HEK293 (cell line): ENCODE results near the gene GNMT.

Experiments
- CTCF ChIA-PET: fragments of 350-600 bp; formaldehyde crosslinking; extraction: SDS; loops from one replicate; lab custom pipeline; 2021; ENCODE audit warnings: antibody characterized with exemption; lab: Yijun Ruan, JAX
- POLR2A ChIA-PET: fragments of 300-600 bp; formaldehyde crosslinking; extraction: SDS; loops from one replicate; lab custom pipeline; 2020; ENCODE audit warnings: antibody characterized with exemption, inconsistent platforms; lab: Yijun Ruan, JAX
- H3K27ac ChIP-seq: fragments of 200-500 bp; sonication (Bioruptor generic); 2 replicates; pipeline ENCODE4 v1.5.1; 2014; ENCODE audit warnings: low read depth, low read length, control low read depth, inconsistent platforms; ENCODE audit errors: extremely low read depth
- H3K36me3 ChIP-seq, 2 experiments: fragments of 200-500 bp in 1 of 2; sonication (Bioruptor generic) in 1 of 2; 1 replicate in 1 of 2; 2 replicates in 1 of 2; pipeline ENCODE4 v1.5.1; 2014 to 2017; ENCODE audit warnings: inconsistent platforms in 2 of 2, low read length in 2 of 2; ENCODE audit not compliant: control insufficient read depth in 2 of 2, insufficient read depth in 1 of 2
- H3K4me1 ChIP-seq: fragments of 200-500 bp; sonication (Bioruptor generic); 2 replicates; pipeline ENCODE4 v1.5.1; 2014; ENCODE audit warnings: mild to moderate bottlenecking, low read length, inconsistent platforms; ENCODE audit not compliant: control insufficient read depth, insufficient read depth
- H3K4me3 ChIP-seq: 2 replicates; pipeline ENCODE4 v1.5.1; 2011; ENCODE audit warnings: low read depth, mild to moderate bottlenecking, control low read depth, low read length, moderate library complexity
- H3K9me3 ChIP-seq: fragments of 200-500 bp; sonication (Bioruptor generic); 2 replicates; pipeline ENCODE4 v1.5.1; 2014; ENCODE audit warnings: low read depth, low read length, inconsistent platforms; ENCODE audit not compliant: control insufficient read depth, insufficient read depth
- EGR2 ChIP-seq: fragments of 450-650 bp; formaldehyde crosslinking; IDR thresholded peaks from 2 replicates; pipeline ENCODE4 v1.5.1; 2016; ENCODE audit warnings: low read depth, missing biosample characterization, missing genetic modification characterization
- HOXD13 ChIP-seq: sonication (generic); formaldehyde crosslinking; IDR thresholded peaks from 2 replicates; pipeline ENCODE4 v1.8.0; 2022; ENCODE audit warnings: missing genetic modification reagents, borderline replicate concordance
- SP7 ChIP-seq: fragments of 450-650 bp; formaldehyde crosslinking; IDR thresholded peaks from 2 replicates; pipeline ENCODE4 v1.5.1; 2016; ENCODE audit warnings: missing biosample characterization, missing genetic modification characterization
- WT1 ChIP-seq: fragments of 450-650 bp; formaldehyde crosslinking; IDR thresholded peaks from 2 replicates; pipeline ENCODE4 v1.5.1; 2016; ENCODE audit warnings: missing biosample characterization, missing genetic modification characterization
- YY2 ChIP-seq: fragments of 450-650 bp; formaldehyde crosslinking; IDR thresholded peaks from 2 replicates; pipeline ENCODE4 v1.5.1; 2016; ENCODE audit warnings: missing biosample characterization, missing genetic modification characterization
- ZBTB20 ChIP-seq: fragments of 450-650 bp; formaldehyde crosslinking; IDR thresholded peaks from 2 replicates; pipeline ENCODE4 v1.5.1; 2016; ENCODE audit warnings: missing biosample characterization, missing genetic modification characterization
- ZBTB48 ChIP-seq: fragments of 450-650 bp; formaldehyde crosslinking; IDR thresholded peaks from 2 replicates; pipeline ENCODE4 v1.5.1; 2016; ENCODE audit warnings: missing biosample characterization, missing genetic modification characterization
- ZFHX2 ChIP-seq: fragments of 450-650 bp; formaldehyde crosslinking; conservative IDR thresholded peaks from 2 replicates; pipeline ENCODE4 v1.5.1; 2016; ENCODE audit warnings: missing biosample characterization, missing genetic modification characterization
- ZFP37 ChIP-seq: fragments of 450-650 bp; formaldehyde crosslinking; IDR thresholded peaks from 2 replicates; pipeline ENCODE4 v1.5.1; 2016; ENCODE audit warnings: missing biosample characterization, missing genetic modification characterization
- ZIC2 ChIP-seq: fragments of 450-650 bp; formaldehyde crosslinking; IDR thresholded peaks from 2 replicates; pipeline ENCODE4 v1.5.1; 2016; ENCODE audit warnings: missing biosample characterization, missing genetic modification characterization
- ZNF157 ChIP-seq: fragments of 450-650 bp; formaldehyde crosslinking; IDR thresholded peaks from 2 replicates; pipeline ENCODE4 v1.5.1; 2016; ENCODE audit warnings: missing biosample characterization, missing genetic modification characterization
- ZNF335 ChIP-seq: fragments of 450-650 bp; formaldehyde crosslinking; conservative IDR thresholded peaks from 2 replicates; pipeline ENCODE4 v1.5.1; 2016; ENCODE audit warnings: missing biosample characterization, missing genetic modification characterization
- ZNF76 ChIP-seq: fragments of 450-650 bp; formaldehyde crosslinking; IDR thresholded peaks from 2 replicates; pipeline ENCODE4; 2016; ENCODE audit warnings: low read depth, missing biosample characterization, missing genetic modification characterization, borderline replicate concordance
- ZNF837 ChIP-seq: fragments of 450-650 bp; formaldehyde crosslinking; IDR thresholded peaks from 2 replicates; pipeline ENCODE4 v1.5.1; 2016; ENCODE audit warnings: missing biosample characterization, missing genetic modification characterization
- TF ChIP-seq, protein P1 (sequence below): fragments of 450-650 bp; formaldehyde crosslinking; IDR thresholded peaks from 2 replicates; pipeline ENCODE4 v1.5.1; 2017; ENCODE audit warnings: missing biosample characterization, mild to moderate bottlenecking, missing genetic modification characterization, moderate library complexity
- TF ChIP-seq, protein P2 (sequence below): fragments of 450-650 bp; formaldehyde crosslinking; IDR thresholded peaks from 2 replicates; pipeline ENCODE4 v1.5.1; 2016; ENCODE audit warnings: missing biosample characterization, missing genetic modification characterization
- TF ChIP-seq, protein P3 (sequence below): fragments of 450-650 bp; formaldehyde crosslinking; conservative IDR thresholded peaks from 2 replicates; pipeline ENCODE4 v1.5.1; 2016; ENCODE audit warnings: low read depth, missing biosample characterization, missing genetic modification characterization
- TF ChIP-seq, protein P4 (sequence below): fragments of 450-650 bp; formaldehyde crosslinking; optimal IDR thresholded peaks from 2 replicates; pipeline ENCODE3; 2016; ENCODE audit warnings: missing biosample characterization, mild to moderate bottlenecking, missing genetic modification characterization
- TF ChIP-seq, protein P5 (sequence below): fragments of 450-650 bp; formaldehyde crosslinking; IDR thresholded peaks from 2 replicates; pipeline ENCODE4 v1.5.1; 2016; ENCODE audit warnings: missing biosample characterization, missing genetic modification characterization
- TF ChIP-seq, protein P6 (sequence below): fragments of 450-650 bp; formaldehyde crosslinking; IDR thresholded peaks from 2 replicates; pipeline ENCODE4 v1.5.1; 2016; ENCODE audit warnings: missing biosample characterization, missing genetic modification characterization
- TF ChIP-seq, protein P7 (sequence below): fragments of 450-650 bp; formaldehyde crosslinking; IDR thresholded peaks from 2 replicates; pipeline ENCODE4 v1.5.1; 2016; ENCODE audit warnings: missing biosample characterization, missing genetic modification characterization

GNMT gene

DNA sequence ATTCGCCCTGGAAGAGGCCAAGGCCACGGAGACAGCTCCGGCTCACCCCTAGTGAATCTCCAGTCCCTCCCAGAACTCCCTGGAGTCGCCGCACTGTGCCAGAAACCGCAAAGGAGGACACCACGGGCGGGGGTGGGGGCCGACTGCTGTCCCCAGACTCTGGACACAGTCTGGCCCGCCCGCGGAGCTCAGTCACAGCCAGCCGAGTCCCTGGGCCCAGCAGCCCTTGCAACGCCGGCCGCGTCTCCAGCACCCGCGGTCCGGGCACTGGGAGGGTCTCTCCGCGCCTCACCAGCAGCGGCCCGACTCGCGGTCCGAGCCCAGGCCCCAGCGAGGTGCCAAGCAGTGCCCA is 17.9 kb downstream of the GNMT start:
- peaks cover 9 to 12% of the 10 kb centered on the region in 2 experiments; a peak in 2 of 3 replicates for H3K36me3 ChIP-seq
- H3K27ac ChIP-seq, result peak overlapping the region; percentile 84
- TF ChIP-seq ZNF335 (tag by site-specific recombination) (peak; percentile 75), ZFHX2 (tag by site-specific recombination) (peak; percentile 14; the same call in 1 of the 2 replicates), HOXD13 (peak; percentile 37; the same call in 1 of the 2 replicates), ZFP37 (tag by site-specific recombination) (no peak), SP7 (tag by site-specific recombination) (no peak), ZBTB48 (peak; percentile 47; the same call in 1 of the 2 replicates), ZNF76 (tag by site-specific recombination) (peak; percentile 75; the same call in 1 of the 2 replicates), ZIC2 (tag by site-specific recombination) (peak; percentile 53; the same call in 1 of the 2 replicates), WT1 (tag by site-specific recombination) (peak; percentile 21; the same call in 1 of the 2 replicates), ZBTB20 (tag by site-specific recombination) (peak; percentile 76; the same call in 1 of the 2 replicates), EGR2 (tag by site-specific recombination) (peak; percentile 19; the same call in 1 of the 2 replicates), ZNF837 (tag by site-specific recombination) (no peak), ZNF157 (tag by site-specific recombination) (no peak), YY2 (tag by site-specific recombination) (no peak)
- TF ChIP-seq, protein P1, sequence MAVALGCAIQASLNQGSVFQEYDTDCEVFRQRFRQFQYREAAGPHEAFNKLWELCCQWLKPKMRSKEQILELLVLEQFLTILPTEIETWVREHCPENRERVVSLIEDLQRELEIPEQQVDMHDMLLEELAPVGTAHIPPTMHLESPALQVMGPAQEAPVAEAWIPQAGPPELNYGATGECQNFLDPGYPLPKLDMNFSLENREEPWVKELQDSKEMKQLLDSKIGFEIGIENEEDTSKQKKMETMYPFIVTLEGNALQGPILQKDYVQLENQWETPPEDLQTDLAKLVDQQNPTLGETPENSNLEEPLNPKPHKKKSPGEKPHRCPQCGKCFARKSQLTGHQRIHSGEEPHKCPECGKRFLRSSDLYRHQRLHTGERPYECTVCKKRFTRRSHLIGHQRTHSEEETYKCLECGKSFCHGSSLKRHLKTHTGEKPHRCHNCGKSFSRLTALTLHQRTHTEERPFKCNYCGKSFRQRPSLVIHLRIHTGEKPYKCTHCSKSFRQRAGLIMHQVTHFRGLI (tag by site-specific recombination), result peak; percentile 63; the same call in 1 of the 2 replicates
- TF ChIP-seq, protein P2, sequence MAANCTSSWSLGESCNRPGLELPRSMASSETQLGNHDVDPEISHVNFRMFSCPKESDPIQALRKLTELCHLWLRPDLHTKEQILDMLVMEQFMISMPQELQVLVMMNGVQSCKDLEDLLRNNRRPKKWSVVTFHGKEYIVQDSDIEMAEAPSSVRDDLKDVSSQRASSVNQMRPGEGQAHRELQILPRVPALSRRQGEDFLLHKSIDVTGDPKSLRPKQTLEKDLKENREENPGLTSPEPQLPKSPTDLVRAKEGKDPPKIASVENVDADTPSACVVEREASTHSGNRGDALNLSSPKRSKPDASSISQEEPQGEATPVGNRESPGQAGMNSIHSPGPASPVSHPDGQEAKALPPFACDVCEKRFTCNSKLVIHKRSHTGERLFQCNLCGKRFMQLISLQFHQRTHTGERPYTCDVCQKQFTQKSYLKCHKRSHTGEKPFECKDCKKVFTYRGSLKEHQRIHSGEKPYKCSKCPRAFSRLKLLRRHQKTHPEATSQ (tag by site-specific recombination), result 0 out of 2 replicates have a peak, but pooled peaks have one; percentile 19
- TF ChIP-seq, protein P3, sequence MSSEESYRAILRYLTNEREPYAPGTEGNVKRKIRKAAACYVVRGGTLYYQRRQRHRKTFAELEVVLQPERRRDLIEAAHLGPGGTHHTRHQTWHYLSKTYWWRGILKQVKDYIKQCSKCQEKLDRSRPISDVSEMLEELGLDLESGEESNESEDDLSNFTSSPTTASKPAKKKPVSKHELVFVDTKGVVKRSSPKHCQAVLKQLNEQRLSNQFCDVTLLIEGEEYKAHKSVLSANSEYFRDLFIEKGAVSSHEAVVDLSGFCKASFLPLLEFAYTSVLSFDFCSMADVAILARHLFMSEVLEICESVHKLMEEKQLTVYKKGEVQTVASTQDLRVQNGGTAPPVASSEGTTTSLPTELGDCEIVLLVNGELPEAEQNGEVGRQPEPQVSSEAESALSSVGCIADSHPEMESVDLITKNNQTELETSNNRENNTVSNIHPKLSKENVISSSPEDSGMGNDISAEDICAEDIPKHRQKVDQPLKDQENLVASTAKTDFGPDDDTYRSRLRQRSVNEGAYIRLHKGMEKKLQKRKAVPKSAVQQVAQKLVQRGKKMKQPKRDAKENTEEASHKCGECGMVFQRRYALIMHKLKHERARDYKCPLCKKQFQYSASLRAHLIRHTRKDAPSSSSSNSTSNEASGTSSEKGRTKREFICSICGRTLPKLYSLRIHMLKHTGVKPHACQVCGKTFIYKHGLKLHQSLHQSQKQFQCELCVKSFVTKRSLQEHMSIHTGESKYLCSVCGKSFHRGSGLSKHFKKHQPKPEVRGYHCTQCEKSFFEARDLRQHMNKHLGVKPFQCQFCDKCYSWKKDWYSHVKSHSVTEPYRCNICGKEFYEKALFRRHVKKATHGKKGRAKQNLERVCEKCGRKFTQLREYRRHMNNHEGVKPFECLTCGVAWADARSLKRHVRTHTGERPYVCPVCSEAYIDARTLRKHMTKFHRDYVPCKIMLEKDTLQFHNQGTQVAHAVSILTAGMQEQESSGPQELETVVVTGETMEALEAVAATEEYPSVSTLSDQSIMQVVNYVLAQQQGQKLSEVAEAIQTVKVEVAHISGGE (tag by site-specific recombination), result no peak
- TF ChIP-seq, protein P4, sequence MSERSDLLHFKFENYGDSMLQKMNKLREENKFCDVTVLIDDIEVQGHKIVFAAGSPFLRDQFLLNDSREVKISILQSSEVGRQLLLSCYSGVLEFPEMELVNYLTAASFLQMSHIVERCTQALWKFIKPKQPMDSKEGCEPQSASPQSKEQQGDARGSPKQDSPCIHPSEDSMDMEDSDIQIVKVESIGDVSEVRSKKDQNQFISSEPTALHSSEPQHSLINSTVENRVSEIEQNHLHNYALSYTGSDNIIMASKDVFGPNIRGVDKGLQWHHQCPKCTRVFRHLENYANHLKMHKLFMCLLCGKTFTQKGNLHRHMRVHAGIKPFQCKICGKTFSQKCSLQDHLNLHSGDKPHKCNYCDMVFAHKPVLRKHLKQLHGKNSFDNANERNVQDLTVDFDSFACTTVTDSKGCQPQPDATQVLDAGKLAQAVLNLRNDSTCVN (tag by site-specific recombination), result peak; percentile 58
- TF ChIP-seq, protein P5, sequence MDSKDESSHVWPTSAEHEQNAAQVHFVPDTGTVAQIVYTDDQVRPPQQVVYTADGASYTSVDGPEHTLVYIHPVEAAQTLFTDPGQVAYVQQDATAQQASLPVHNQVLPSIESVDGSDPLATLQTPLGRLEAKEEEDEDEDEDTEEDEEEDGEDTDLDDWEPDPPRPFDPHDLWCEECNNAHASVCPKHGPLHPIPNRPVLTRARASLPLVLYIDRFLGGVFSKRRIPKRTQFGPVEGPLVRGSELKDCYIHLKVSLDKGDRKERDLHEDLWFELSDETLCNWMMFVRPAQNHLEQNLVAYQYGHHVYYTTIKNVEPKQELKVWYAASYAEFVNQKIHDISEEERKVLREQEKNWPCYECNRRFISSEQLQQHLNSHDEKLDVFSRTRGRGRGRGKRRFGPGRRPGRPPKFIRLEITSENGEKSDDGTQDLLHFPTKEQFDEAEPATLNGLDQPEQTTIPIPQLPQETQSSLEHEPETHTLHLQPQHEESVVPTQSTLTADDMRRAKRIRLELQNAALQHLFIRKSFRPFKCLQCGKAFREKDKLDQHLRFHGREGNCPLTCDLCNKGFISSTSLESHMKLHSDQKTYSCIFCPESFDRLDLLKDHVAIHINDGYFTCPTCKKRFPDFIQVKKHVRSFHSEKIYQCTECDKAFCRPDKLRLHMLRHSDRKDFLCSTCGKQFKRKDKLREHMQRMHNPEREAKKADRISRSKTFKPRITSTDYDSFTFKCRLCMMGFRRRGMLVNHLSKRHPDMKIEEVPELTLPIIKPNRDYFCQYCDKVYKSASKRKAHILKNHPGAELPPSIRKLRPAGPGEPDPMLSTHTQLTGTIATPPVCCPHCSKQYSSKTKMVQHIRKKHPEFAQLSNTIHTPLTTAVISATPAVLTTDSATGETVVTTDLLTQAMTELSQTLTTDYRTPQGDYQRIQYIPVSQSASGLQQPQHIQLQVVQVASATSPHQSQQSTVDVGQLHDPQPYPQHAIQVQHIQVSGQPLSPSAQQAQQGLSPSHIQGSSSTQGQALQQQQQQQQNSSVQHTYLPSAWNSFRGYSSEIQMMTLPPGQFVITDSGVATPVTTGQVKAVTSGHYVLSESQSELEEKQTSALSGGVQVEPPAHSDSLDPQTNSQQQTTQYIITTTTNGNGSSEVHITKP (tag by site-specific recombination), result 0 out of 2 replicates have a peak, but pooled peaks have one; percentile 32
- TF ChIP-seq, protein P6, sequence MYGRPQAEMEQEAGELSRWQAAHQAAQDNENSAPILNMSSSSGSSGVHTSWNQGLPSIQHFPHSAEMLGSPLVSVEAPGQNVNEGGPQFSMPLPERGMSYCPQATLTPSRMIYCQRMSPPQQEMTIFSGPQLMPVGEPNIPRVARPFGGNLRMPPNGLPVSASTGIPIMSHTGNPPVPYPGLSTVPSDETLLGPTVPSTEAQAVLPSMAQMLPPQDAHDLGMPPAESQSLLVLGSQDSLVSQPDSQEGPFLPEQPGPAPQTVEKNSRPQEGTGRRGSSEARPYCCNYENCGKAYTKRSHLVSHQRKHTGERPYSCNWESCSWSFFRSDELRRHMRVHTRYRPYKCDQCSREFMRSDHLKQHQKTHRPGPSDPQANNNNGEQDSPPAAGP, result peak; percentile 66; the same call in 1 of the 2 replicates
- TF ChIP-seq, protein P7, sequence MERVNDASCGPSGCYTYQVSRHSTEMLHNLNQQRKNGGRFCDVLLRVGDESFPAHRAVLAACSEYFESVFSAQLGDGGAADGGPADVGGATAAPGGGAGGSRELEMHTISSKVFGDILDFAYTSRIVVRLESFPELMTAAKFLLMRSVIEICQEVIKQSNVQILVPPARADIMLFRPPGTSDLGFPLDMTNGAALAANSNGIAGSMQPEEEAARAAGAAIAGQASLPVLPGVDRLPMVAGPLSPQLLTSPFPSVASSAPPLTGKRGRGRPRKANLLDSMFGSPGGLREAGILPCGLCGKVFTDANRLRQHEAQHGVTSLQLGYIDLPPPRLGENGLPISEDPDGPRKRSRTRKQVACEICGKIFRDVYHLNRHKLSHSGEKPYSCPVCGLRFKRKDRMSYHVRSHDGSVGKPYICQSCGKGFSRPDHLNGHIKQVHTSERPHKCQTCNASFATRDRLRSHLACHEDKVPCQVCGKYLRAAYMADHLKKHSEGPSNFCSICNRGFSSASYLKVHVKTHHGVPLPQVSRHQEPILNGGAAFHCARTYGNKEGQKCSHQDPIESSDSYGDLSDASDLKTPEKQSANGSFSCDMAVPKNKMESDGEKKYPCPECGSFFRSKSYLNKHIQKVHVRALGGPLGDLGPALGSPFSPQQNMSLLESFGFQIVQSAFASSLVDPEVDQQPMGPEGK (tag by site-specific recombination), result peak; percentile 25
- TF ChIP-seq, all 188 proteins: peak for 15
- ChIA-PET CTCF (interaction anchor here (0.5 to 1.5 kb wide), 10 partner anchors 10 to 449 kb away, joined by 3 to 6 read pairs (median 3); partner anchors contain the start of genes CUL7, KLC4 and MRPL2), POLR2A (interaction anchor here (0.6 to 3.4 kb wide), 16 partner anchors 8 to 233 kb away, joined by 3 to 46 read pairs (median 8); partner anchors contain the start of genes CNPY3, CUL7, GNMT and KLC4)
- Histone ChIP-seq H3K4me1 (no peaks in the 10 kb centered on the region), H3K4me3 (peak overlapping the region; percentile 88), H3K9me3 (no peaks in the 10 kb centered on the region)
